GM20000 (cell line): ENCODE measurements around the gene LRSAM1.

ENCODE experiments used
- DNase-seq: peaks from one replicate; pipeline ENCODE4 v3.0.0; 2012; ENCODE audit warnings: low spot score
- CTCF ChIP-seq: IDR thresholded peaks from 2 replicates; pipeline ENCODE4 v1.5.1; 2012; ENCODE audit warnings: mild to moderate bottlenecking, control low read depth; ENCODE audit errors: extremely low read depth, missing control alignments

LRSAM1 gene

GRCh38 chr9:127543973-127544533 lies 92.7 kb downstream of the LRSAM1 start:
- DNase-seq: no peak
- no peak for TF ChIP-seq CTCF

GRCh38 chr9:127545196-127546124 lies 94.2 kb downstream of the LRSAM1 start:
- peak; percentile 53 for DNase-seq

GRCh38 chr9:127546125-127546832 lies 95.0 kb downstream of the LRSAM1 start:
- no peak for TF ChIP-seq CTCF
- DNase-seq: no peak

More at GRCh38 chr9:127545196-127546124, 94.2 kb downstream of the LRSAM1 start:
- TF ChIP-seq CTCF: no peak

GRCh38 chr9:127548352-127548881 lies 97.1 kb downstream of the LRSAM1 start:
- DNase-seq: no peak
- TF ChIP-seq CTCF: no peak

- no peak for DNase-seq
- TF ChIP-seq CTCF: no peak
Observed at GRCh38 chr9:127549218-127549617, 97.9 kb downstream of the LRSAM1 start.

GRCh38 chr9:127549751-127550150 lies 98.4 kb downstream of the LRSAM1 start:
- DNase-seq: no peak
- TF ChIP-seq CTCF: no peak
